SHP77 (cell line): Measurements from ENCODE around the gene SPTBN2.

Source experiments
- DNase-seq, 2 experiments: peaks; one replicate each; lab custom pipeline; 2025; lab: John Stamatoyannopoulos, UW

Gene SPTBN2

GRCh38 chr11:66728693-66729385 lies at the start of gene SPTBN2:
SPTBN2 (minus strand) TSS chr11:66729216; CDS start chr11:66721240, 7,976 bp downstream.
- DNase-seq, result peak; percentile 29 to 34

DNA sequence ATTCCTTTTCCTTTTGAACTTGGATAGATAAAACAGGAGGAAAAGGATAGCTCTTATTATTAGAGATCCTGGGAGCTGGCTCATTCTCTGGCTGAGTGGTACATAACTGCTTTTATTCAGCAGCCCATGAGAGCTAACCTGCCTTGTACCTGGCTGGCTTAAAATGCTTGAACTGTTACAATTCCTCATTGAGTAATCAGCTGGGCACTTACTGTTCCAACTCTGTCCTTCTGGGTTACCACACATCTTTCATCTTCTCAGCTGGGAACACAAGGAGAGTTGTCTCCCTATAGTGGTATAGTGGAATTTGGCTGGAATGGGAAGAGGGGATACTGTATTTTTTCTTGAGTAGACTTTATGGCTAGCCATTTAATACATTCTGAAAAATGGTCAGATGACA lies 39.8 kb upstream of the SPTBN2 start:
- no peak for DNase-seq

GRCh38 chr11:66768088-66768521 lies 39.1 kb upstream of the SPTBN2 start:
- DNase-seq, result no peak

DNA sequence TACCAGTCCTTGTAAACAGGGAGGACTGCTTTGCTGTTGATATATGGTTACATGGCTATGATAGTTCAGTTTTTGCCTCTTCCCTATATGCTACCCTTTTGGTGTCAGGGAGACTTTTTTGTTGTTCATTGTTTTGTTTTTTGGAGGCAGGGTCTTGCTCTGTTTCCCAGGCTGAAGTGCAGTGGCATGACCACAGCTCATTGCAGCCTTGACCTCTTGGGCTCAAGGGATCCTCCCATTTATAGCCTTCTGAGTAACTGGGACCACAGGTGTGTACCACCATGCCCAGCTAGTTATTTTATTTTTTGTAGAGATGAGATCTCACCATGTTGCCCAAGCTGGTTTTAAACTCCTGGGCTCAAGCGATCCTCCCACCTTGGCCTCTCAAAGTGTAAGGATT lies 38.6 kb upstream of the SPTBN2 start:
- no peak for DNase-seq

- no peak for DNase-seq
Measured at GRCh38 chr11:66766681-66767080, 37.7 kb upstream of the SPTBN2 start.

DNA sequence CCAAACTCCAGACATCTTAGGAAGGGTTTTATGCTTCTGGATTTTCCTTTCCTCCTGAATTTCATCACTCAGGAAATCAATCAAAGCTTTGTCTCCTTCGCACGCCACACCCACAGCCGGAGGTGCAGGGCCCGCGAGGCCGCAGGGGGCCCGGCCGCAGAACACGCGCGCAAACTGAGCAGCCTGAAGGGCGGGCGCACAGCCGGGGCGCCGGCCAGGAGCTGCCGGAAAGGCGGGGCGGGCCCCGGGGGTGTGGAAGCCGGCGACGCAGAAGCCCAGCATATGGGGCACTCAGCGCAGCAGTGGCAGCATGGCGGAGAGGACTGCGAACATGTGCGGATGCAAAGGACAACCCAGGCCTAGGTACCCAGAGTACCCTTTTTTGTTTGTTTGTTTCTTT lies 33.1 kb upstream of the SPTBN2 start:
- no peak for DNase-seq

- no peak for DNase-seq
Measured at GRCh38 chr11:66752148-66752547, 23.1 kb upstream of the SPTBN2 start.

DNA sequence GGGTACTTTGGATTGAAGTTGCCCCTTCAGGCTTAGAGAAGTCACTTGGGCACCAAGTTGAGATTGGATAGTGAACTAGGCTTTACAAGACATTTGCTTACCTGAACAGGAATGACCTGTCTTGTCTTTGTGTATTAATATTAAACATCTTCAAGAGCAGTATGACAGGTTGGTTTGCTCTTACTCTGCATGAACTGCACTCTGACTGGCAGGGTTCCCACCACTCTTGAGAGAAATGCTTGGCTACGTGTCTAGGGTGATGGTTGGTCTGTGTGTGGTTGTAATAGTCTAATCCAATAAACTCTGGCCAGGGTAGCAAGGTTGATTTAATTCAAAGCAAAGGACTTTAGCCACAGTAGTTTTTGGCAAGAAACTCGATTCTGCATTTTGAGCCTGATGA lies 20.1 kb upstream of the SPTBN2 start:
- DNase-seq, result no peak

DNA sequence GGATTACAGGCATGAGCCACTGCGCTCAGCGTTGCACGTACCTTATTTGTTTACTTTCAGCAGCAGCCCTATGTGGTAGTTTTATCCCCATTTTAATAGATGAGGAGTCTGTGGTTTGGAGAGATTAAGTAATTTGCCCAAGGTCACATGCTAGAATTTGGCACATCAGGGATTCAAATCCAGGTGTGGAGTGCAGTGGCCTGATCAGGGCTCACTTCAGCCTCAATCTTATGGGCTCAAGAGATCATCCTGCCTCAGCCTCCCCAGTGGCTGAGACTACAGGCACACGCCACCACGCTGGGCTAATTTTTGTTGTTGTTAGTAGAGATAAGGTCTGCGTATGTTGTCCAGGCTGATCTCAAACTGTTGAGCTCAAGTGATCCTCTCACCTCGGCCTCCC lies 18.5 kb upstream of the SPTBN2 start:
- no peak for DNase-seq

GRCh38 chr11:66745356-66746235 lies 16.6 kb upstream of the SPTBN2 start:
- peak; percentile 40 to 63 for DNase-seq

- DNase-seq, result peak; percentile 81 to 90
Measured at GRCh38 chr11:66744485-66745355, 15.7 kb upstream of the SPTBN2 start.

DNA sequence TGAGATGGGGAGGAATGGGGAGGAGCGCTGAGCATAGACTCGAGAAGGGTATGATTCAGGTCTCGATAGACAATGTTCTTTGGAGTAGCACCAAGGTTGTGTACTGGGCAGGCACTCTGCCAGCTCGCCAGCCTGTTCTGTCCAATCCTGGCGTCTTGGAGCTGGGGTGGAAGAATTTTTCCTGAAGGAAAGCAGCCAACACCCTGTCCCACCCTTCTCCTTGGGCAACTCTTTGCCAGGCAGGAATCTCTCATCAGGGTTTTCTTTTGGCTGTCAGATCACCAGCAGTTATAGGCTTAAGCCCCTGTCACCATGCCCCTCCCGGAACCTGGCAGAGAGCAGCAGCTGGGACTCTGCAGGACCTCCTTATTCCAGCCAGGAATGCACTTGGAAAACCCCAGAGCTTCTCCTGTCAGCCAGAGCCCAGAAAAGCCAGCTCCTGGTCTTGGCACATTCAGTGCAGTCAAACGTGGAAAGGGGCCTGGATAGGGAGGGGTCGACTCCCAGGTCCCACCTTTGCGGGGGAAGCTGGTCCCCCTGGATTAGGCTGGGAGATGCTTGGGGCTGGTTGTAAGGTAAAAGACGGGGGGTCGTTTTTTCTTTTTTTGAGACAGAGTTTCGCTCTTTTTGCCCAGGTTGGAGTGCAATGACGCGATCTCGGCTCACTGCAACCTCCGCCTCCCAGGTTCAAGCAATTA lies 14.4 kb upstream of the SPTBN2 start:
- no peak for DNase-seq

- DNase-seq, result no peak
Measured at GRCh38 chr11:66741153-66741552, 12.1 kb upstream of the SPTBN2 start.

DNA sequence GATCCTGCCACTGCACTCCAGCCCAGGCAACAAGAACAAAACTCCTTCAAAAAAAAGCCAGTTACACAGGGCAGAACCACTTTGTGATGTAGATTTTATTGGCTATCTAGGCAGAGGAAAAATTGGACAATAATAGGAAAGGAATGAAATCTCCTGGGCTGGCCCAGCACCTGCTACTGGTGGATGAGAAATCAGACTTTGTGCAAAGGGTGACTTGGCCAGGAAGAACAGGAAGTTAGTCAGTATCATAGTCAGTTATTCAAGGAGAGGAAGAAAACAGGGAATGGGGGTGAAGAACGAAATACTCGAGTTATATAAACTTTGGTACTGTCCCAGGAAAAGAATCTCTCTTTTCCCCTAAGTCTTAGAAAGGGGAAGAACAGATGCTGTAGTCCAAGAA lies 11.0 kb upstream of the SPTBN2 start:
- no peak for DNase-seq

- no peak for DNase-seq
Measured at GRCh38 chr11:66734215-66734614, 5.2 kb upstream of the SPTBN2 start.

- DNase-seq, result no peak
Measured at GRCh38 chr11:66729447-66729846, 431 bp upstream of the SPTBN2 start.

- DNase-seq, result peak in 1 of 2 experiments; percentile 48
Measured at GRCh38 chr11:66728038-66728692, 851 bp downstream of the SPTBN2 start.

- peak; percentile 51 to 59 for DNase-seq
Measured at GRCh38 chr11:66727282-66728037, 1.6 kb downstream of the SPTBN2 start.

DNA sequence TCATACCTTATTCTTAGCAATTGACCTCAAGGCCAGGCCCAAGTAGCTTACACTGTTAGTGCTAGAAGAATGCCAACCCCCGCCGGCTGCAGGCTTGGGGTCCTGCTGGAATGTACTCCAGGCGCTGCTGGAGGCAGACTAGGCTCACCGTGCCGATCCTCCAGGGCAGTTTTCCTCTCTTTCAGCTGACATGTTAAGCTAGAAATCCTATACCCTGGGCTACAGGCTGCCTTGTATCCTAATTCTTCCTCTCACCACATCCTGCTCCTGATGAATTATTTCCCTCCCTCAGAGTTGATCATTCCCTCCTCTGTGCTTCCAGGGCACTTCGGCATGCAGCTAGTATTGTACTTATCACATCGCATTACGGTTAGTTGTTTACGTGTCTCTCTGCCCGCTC lies 3.4 kb downstream of the SPTBN2 start:
- DNase-seq, result no peak

- no peak for DNase-seq
Measured at GRCh38 chr11:66725114-66725513, 3.9 kb downstream of the SPTBN2 start.
